Progenitor cell of endocrine pancreas (in vitro differentiated cells): ENCODE data around the gene CDH23. TPM values are rescaled to one million over a fixed set of nuclear protein-coding genes. Genes with fewer than 3 reads are reported as not detected.

Experiments
- DNase-seq: peaks from one replicate; pipeline ENCODE4 v3.0.0; 2021; ENCODE audit warnings: low spot score; ENCODE audit not compliant: unreplicated experiment
- H3K27ac Mint-ChIP-seq: 2 replicates; pipeline ENCODE4 v1.8.0; 2021; ENCODE audit warnings: mild to moderate bottlenecking, moderate library complexity, mixed read lengths
- H3K27me3 Mint-ChIP-seq: 2 replicates; pipeline ENCODE4 v1.8.0; 2021; ENCODE audit warnings: mixed read lengths
- H3K36me3 Mint-ChIP-seq: 2 replicates; pipeline ENCODE4 v1.8.0; 2022; ENCODE audit warnings: mixed read lengths; ENCODE audit not compliant: insufficient read depth
- H3K4me1 Mint-ChIP-seq: 2 replicates; pipeline ENCODE4 v1.8.0; 2021; ENCODE audit warnings: low read depth, mixed read lengths
- H3K4me3 Mint-ChIP-seq: 2 replicates; pipeline ENCODE4 v1.8.0; 2021; ENCODE audit warnings: low read depth, mild to moderate bottlenecking, moderate library complexity, mixed read lengths
- H3K9me3 Mint-ChIP-seq: 2 replicates; pipeline ENCODE4 v1.8.0; 2021; ENCODE audit warnings: low read depth, mixed read lengths
- total RNA-seq: library from RNA; stranded (reverse); gene quantifications from 2 replicates; pipeline ENCODE4 v1.2.1, GENCODE V29; 2021
- TF ChIP-seq, protein P1 (sequence below): fragments of 200-600 bp; sonication (generic); IDR thresholded peaks from one replicate; pipeline ENCODE4 v1.5.0; 2021; ENCODE audit warnings: antibody characterized with exemption, mild to moderate bottlenecking; ENCODE audit not compliant: unreplicated experiment

Gene CDH23
- total RNA-seq, 1 donor from 2014 or later = 0.43 TPM

DNA sequence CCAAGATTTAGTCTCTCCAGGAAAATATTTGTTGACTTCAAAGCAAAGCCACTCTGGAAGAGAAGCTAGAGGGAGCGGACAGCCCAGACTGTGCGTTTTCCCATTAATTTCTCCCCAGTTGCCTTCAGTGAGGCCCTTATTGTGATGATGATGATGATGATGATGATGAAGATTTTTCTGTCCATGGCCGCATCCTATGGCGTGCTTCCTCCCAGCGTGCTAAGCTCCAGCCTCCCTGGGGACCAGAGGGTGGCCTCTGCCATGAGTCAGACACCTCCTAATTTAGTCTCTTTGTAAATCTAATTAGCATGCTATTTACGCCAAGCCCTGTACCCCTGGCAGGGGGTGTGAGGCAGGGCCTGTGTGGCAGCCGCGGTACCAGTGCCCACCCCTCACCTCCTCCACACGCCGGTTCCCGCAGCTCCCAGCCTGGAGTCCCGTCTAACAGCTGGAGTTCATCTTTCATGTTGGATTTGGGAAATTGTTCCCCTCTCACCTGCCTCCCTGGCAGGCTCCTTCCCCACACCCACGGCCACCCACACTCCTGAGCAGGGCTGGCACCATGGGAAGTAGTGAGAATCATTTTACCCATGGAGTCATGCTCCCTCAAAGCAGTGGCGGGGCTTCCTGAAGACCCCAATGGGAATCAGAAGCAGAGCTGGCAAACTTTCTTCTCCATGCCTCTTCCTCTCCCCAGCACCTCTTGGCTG, 230.7 kb downstream of the CDH23 start:
- Mint-ChIP-seq H3K9me3 (no peaks in the 10 kb centered on the region), H3K4me1 (peaks cover 12% of the 10 kb centered on the region), H3K36me3 (no peaks in the 10 kb centered on the region), H3K4me3 (no peak overlapping the region), H3K27me3 (peaks cover 57% of the 10 kb centered on the region), H3K27ac (no peak overlapping the region)
- DNase-seq = no peak
- TF ChIP-seq, protein P1, sequence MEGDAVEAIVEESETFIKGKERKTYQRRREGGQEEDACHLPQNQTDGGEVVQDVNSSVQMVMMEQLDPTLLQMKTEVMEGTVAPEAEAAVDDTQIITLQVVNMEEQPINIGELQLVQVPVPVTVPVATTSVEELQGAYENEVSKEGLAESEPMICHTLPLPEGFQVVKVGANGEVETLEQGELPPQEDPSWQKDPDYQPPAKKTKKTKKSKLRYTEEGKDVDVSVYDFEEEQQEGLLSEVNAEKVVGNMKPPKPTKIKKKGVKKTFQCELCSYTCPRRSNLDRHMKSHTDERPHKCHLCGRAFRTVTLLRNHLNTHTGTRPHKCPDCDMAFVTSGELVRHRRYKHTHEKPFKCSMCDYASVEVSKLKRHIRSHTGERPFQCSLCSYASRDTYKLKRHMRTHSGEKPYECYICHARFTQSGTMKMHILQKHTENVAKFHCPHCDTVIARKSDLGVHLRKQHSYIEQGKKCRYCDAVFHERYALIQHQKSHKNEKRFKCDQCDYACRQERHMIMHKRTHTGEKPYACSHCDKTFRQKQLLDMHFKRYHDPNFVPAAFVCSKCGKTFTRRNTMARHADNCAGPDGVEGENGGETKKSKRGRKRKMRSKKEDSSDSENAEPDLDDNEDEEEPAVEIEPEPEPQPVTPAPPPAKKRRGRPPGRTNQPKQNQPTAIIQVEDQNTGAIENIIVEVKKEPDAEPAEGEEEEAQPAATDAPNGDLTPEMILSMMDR = no peak

DNA sequence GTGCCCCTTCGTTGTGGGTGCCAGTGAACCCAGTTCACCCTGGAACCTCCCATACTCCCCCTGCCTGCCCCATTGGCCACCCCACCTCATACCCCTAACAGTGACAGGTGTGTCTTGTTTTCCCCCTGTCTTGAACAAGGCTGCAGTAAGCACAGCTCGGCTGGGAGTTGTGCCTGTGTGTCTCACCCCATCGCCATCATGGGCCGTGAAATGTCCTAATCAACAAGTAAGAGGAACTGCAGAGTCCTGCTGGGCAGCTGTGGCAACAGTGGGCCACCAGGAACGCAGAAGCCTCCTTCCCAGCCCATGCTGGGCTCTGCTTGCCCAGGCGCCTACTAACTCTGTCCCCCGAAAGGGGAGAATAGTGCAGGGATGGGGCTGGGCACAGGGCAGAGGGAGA, 231.2 kb downstream of the CDH23 start:
- Mint-ChIP-seq H3K4me3 (no peak overlapping the region), H3K27me3 (peaks cover 57% of the 10 kb centered on the region), H3K36me3 (no peaks in the 10 kb centered on the region), H3K9me3 (no peaks in the 10 kb centered on the region), H3K27ac (no peak overlapping the region), H3K4me1 (peaks cover 8% of the 10 kb centered on the region)
- DNase-seq = no peak
- TF ChIP-seq, protein P1 = no peak

GRCh38 chr10:71629131-71629530, 232.4 kb downstream of the CDH23 start:
- Mint-ChIP-seq H3K27ac (no peak overlapping the region), H3K4me1 (peaks cover 8% of the 10 kb centered on the region), H3K9me3 (no peaks in the 10 kb centered on the region), H3K27me3 (peaks cover 55% of the 10 kb centered on the region), H3K36me3 (no peaks in the 10 kb centered on the region), H3K4me3 (no peak overlapping the region)
- DNase-seq = no peak
- TF ChIP-seq, protein P1 = no peak

DNA sequence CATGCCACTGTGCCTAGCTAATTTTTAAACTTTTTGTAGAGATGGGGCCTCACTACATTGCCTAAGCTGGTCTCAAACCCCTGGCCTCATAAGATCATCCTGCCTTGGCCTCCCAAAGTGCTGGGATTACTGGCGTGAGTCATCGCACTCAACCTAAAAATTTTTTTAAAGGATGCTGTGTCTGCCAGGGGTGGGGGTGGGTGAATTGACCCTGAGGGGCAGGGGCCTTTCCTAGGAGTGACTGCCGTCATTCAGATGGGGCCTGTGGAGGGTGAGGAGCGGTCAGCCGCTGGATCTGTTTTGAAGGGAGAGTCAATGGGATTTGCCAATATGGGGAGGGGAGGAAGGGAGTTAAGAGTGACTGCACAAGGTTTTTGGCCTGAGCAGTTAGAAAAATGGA, 233.4 kb downstream of the CDH23 start:
- H3K9me3 Mint-ChIP-seq = no peaks in the 10 kb centered on the region
- H3K27ac Mint-ChIP-seq = no peak overlapping the region
- H3K4me3 Mint-ChIP-seq = no peak overlapping the region
- no peaks in the 10 kb centered on the region for H3K36me3 Mint-ChIP-seq
- peaks cover 19% of the 10 kb centered on the region for H3K4me1 Mint-ChIP-seq
- TF ChIP-seq, protein P1 = no peak
- H3K27me3 Mint-ChIP-seq = peaks cover 55% of the 10 kb centered on the region
- DNase-seq = no peak

DNA sequence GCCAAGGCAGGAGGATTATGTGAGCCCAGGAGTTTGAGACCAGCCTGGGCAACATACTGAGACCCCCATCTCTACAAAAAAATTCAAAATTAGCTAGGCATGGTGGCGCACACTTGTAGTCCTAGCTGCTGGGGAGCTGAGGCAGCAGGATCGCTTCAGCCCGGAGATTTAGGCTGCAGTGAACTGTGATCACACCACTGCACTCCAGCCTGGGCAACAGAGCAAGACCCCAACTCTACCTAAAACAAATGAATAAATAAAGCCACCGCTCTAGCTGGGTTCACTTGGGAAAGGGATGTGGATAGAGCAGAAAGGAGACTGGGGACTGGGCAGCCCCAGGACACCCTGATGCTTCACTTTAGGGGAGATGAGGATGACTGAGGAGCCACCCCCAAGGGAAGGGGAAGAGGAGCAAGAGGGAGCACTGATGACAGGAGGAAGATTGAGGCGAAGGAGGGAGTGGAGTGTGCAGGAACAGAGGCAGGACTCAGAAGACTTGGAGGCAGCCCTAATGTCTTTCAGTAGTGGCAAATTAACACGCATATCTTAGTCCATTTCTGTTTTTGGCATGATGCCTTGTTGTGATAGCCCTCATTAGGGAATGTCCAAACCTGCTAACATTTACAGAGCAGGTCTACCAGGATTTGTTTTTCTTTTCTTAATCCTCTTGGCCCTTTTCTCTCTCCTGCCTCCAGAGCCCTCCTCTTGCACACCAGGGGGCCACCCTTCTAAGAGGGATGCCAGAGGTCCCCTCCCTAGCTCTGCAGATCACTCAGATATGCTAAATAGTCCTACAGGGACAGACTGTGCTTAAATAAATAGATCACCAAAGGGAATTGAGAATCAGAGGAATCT, 234.5 kb downstream of the CDH23 start:
- Mint-ChIP-seq H3K36me3 (no peaks in the 10 kb centered on the region), H3K4me1 (peaks cover 28% of the 10 kb centered on the region), H3K27ac (no peak overlapping the region), H3K9me3 (no peaks in the 10 kb centered on the region), H3K4me3 (no peak overlapping the region), H3K27me3 (peaks cover 55% of the 10 kb centered on the region)
- DNase-seq = no peak
- TF ChIP-seq, protein P1 = no peak
